Measurements from ENCODE around the gene AKR1E2.

AKR1E2 gene

DNA sequence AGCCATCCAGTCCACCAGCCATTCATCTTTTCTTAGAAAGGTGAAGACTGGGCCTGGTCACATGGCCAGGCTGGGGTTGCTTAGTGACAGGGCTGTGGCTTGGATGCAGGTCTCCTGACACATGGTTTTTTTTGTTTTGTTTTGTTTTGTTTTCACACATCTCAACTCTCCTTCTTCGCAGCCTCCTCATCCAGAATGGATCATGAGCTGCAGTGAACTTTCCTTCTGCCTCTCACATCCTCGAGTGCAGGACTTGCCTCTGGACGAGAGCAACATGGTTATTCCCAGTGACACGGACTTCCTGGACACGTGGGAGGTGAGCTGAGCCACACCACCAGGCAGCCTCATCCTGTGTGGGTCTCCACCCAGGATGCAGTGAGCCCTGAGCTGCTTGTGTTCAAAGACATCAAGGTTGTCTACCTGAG lies 9.5 kb downstream of the AKR1E2 start:
- TF ChIP-seq, protein P1, sequence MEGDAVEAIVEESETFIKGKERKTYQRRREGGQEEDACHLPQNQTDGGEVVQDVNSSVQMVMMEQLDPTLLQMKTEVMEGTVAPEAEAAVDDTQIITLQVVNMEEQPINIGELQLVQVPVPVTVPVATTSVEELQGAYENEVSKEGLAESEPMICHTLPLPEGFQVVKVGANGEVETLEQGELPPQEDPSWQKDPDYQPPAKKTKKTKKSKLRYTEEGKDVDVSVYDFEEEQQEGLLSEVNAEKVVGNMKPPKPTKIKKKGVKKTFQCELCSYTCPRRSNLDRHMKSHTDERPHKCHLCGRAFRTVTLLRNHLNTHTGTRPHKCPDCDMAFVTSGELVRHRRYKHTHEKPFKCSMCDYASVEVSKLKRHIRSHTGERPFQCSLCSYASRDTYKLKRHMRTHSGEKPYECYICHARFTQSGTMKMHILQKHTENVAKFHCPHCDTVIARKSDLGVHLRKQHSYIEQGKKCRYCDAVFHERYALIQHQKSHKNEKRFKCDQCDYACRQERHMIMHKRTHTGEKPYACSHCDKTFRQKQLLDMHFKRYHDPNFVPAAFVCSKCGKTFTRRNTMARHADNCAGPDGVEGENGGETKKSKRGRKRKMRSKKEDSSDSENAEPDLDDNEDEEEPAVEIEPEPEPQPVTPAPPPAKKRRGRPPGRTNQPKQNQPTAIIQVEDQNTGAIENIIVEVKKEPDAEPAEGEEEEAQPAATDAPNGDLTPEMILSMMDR (IDR thresholded peaks at IDR 0.05; ENCODE audit: low read depth, low read length): no peak
- no peak overlapping the region for H3K4me3 ChIP-seq (ENCODE audit: low read depth, low read length)

DNA sequence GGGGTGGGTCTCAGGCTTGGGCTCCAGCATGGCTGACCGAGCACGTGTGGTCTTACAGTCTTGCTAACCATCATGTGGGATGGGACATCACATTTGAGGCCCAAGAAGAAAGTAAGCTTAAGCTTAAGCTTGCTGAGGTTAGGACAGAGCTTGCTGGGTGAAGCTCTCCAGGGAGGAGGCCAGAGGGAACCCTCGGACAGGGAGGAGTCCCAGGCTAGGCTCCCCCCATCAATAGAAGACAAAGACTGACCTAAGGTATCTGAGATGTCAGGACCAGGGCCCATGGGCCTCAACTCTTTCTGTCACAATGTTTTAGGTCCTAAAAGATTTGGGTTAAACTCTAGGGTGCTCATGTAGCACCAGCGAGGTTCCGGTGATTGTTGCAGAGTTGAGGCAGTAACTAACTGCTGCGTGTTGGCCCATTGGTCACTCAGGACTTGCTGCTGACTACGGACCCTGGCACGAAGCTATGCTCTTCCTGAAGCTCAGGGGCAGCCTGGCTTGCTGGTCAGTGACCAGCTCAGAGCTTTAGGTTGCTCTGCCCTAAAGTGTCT lies 10.5 kb downstream of the AKR1E2 start:
- TF ChIP-seq, protein P1 (IDR thresholded peaks at IDR 0.05; ENCODE audit: low read depth, low read length): no peak
- H3K4me3 ChIP-seq (ENCODE audit: low read depth, low read length): no peak overlapping the region

DNA sequence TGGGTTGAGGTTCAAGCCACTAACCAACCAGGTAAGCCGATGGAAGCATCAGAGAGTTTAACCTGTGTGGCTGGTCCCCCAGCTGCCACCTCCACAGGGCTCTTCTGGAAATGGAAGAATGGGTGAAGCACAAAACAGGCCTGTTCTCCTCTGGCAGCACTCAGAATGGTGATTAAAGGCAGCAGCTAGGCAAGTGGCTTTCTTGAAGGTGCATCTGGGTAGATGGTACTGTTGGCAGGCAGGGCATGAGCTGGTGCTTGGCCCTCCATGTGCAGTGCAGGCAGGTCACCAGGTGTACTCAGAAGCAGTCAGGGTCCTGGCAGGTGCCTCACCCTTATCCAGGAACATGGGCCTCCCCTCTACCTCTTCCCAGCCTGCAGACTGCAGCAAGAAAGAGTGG lies 11.5 kb downstream of the AKR1E2 start:
- TF ChIP-seq, protein P1 (IDR thresholded peaks at IDR 0.05; ENCODE audit: low read depth, low read length): no peak
- H3K4me3 ChIP-seq (ENCODE audit: low read depth, low read length): no peak overlapping the region

DNA sequence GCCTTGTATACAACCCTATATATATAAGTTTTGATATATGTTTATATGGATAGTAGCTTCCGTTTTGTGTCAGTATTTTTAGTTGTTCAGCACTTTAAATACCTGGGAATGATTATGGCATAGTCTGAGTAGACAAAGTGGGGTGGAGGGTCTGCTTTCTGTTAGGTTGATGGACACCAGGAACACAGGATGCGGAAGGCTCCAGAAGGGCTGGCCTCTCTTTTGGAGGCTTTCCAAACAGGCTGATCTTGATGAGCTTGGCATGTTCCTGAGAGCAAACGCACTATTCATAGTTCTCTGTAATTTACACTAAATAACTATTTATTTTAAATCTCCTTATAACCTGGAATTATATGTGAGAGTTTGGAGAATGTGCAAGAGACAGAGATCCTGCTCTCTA lies 12.7 kb downstream of the AKR1E2 start:
- no peak overlapping the region for H3K4me3 ChIP-seq (ENCODE audit: low read depth, low read length)
- TF ChIP-seq, protein P1 (IDR thresholded peaks at IDR 0.05; ENCODE audit: low read depth, low read length): no peak

DNA sequence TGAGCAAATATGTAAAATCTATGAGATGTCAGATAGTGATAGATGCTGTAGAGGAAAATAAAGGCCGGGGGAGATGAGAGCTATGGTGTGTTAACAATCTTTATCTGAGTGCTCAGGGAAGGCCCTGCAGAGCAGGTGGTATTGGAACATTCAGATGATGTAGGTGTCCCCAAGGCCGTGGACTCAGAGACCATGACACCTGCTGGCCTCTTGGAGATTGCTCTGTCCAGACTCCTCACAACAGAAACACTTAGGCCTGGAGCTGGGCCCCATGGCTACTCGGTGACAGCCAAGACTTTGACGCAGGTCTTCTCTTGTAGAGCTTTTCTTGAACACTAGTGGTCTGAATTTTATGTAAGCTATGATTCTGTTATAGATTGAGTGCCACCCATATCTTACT lies 13.3 kb downstream of the AKR1E2 start:
- H3K4me3 ChIP-seq (ENCODE audit: low read depth, low read length): no peak overlapping the region
- TF ChIP-seq, protein P1 (IDR thresholded peaks at IDR 0.05; ENCODE audit: low read depth, low read length): no peak

DNA sequence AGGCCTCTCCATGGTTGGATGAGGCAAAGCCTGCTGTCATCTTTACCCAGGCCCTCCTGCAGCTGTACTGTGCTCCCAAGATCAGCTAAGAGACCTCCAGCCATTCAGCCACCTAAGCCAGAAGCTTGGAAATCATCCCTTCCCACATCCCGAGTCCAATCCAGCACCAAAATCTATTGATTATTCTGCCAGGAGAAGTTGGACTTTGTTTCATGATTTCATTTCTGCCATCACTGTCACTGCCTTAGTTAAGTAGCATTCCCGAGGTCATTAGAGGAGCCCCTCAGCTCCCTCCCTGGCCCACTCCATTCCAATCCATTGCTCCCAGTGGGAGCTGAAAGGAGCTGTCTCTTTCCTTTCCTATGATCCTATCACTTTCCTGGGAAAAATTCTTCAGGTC lies 14.1 kb downstream of the AKR1E2 start:
- TF ChIP-seq, protein P1 (IDR thresholded peaks at IDR 0.05; ENCODE audit: low read depth, low read length): no peak
- no peak overlapping the region for H3K4me3 ChIP-seq (ENCODE audit: low read depth, low read length)

DNA sequence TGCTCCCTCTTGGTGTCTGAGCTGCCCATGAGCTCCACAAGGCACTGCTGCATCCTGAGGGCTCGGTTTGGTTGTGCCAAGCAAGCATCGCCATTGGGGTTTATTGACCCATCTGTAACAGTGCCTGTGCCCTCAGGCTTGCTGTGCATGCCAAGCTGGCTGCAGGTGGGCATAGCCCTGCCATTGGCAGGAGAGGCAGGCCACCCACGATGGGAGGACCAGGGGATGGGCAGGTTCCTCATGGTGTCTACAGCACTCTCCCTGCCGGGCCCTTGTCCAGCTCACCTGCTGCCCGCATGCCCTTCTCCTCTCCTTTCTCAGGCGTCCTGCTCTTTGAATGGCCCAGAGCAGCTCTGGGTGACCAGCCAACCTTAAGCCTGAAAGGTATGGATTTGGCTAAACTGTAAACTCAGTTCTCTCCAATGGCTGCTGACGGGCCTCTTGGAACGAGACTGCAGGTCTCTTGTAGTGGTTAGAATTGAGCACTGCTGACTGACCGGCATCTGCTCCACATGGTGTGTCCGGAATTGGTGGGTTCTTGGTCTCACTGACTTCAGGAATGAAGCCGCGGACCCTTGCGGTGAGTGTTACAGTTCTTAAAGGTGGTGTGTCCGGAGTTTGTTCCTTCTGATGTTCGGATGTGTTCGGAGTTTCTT lies 17.6 kb downstream of the AKR1E2 start:
- no peak overlapping the region for H3K4me3 ChIP-seq (ENCODE audit: low read depth, low read length)
- TF ChIP-seq, protein P1 (IDR thresholded peaks at IDR 0.05; ENCODE audit: low read depth, low read length): no peak

Data from WI38 (cell line).